GM19238 (cell line): ENCODE results near the gene KIDINS220.
"Not testable (repeated sequence)": the region's sequence is repeated elsewhere in the genome, so short reads cannot be mapped to it uniquely, and the experiment has no call there.

Experiments used
- DNase-seq: peaks from one replicate; pipeline ENCODE4 v3.0.0; 2011; ENCODE audit warnings: low spot score; ENCODE audit not compliant: insufficient read length

The KIDINS220 gene

GRCh38 chr2:8754106-8754776 is 83.2 kb downstream of the KIDINS220 start:
- DNase-seq: no peak

GRCh38 chr2:8753609-8754008 is 83.8 kb downstream of the KIDINS220 start:
- DNase-seq: no peak

GRCh38 chr2:8752385-8752784 is 85.0 kb downstream of the KIDINS220 start:
- no peak for DNase-seq

- DNase-seq: no peak
These were observed 87.2 kb downstream of the KIDINS220 start for GRCh38 chr2:8750221-8750620.

- DNase-seq: no peak
These were observed 94.2 kb downstream of the KIDINS220 start for GRCh38 chr2:8743261-8743660.

GRCh38 chr2:8740136-8740535 is 97.3 kb downstream of the KIDINS220 start:
- no peak for DNase-seq

GRCh38 chr2:8737571-8738175 is 99.7 kb downstream of the KIDINS220 start:
- no peak for DNase-seq

GRCh38 chr2:8732601-8733000 is 104.8 kb downstream of the KIDINS220 start:
- no peak for DNase-seq

- no peak for DNase-seq
These were observed 107.5 kb downstream of the KIDINS220 start for GRCh38 chr2:8729939-8730338.

GRCh38 chr2:8729101-8729500 is 108.3 kb downstream of the KIDINS220 start:
- DNase-seq: not testable (repeated sequence)

GRCh38 chr2:8728305-8729015 is 109.0 kb downstream of the KIDINS220 start:
- no peak for DNase-seq

GRCh38 chr2:8725838-8726237 is 111.6 kb downstream of the KIDINS220 start:
- DNase-seq: no peak

GRCh38 chr2:8722986-8723385 is 114.4 kb downstream of the KIDINS220 start:
- no peak for DNase-seq

GRCh38 chr2:8721410-8721809 is 116.0 kb downstream of the KIDINS220 start:
- no peak for DNase-seq

- DNase-seq: no peak
These were observed 116.7 kb downstream of the KIDINS220 start for GRCh38 chr2:8720741-8721140.

- DNase-seq: no peak
These were observed 117.9 kb downstream of the KIDINS220 start for GRCh38 chr2:8719528-8719927.

GRCh38 chr2:8714971-8715370 is 122.4 kb downstream of the KIDINS220 start:
- no peak for DNase-seq

GRCh38 chr2:8714283-8714682 is 123.1 kb downstream of the KIDINS220 start:
- no peak for DNase-seq

- DNase-seq: no peak
These were observed 126.5 kb downstream of the KIDINS220 start for GRCh38 chr2:8710951-8711350.

- DNase-seq: no peak
These were observed 127.8 kb downstream of the KIDINS220 start for GRCh38 chr2:8709611-8710010.

GRCh38 chr2:8704906-8705305 is 132.5 kb downstream of the KIDINS220 start:
- DNase-seq: no peak

- no peak for DNase-seq
These were observed 135.6 kb downstream of the KIDINS220 start for GRCh38 chr2:8701681-8702379.
